Neural cell (in vitro differentiated cells): ENCODE results near the gene FXYD6. TPM values are rescaled to one million over a fixed set of nuclear protein-coding genes. Genes with fewer than 3 reads are reported as not detected.

Experiments used
- H2AFZ ChIP-seq: fragments of 200-600, 300-800 bp; sonication (generic), shearing (Covaris generic); 2 replicates; pipeline ENCODE4 v1.6.0; 2014; ENCODE audit warnings: low read depth, mild to moderate bottlenecking, antibody characterized with exemption, low read length, moderate library complexity
- H3F3A ChIP-seq: fragments of 200-600 bp; shearing (Covaris generic); 2 replicates; pipeline ENCODE4 v1.6.1; 2016; ENCODE audit warnings: mild to moderate bottlenecking, moderate library complexity, mixed read lengths, antibody characterized with exemption, low read length; ENCODE audit not compliant: insufficient read depth, poor library complexity, severe bottlenecking
- H3K27ac ChIP-seq: fragments of 200-600, 300-800 bp; sonication (generic), shearing (Covaris generic); 2 replicates; pipeline ENCODE4 v1.5.1; 2014; ENCODE audit warnings: mild to moderate bottlenecking, low read length, moderate library complexity
- H3K27me3 ChIP-seq: fragments of 300-800, 200-600 bp; sonication (generic), shearing (Covaris generic); 2 replicates; pipeline ENCODE4 v1.6.0; 2014; ENCODE audit warnings: mild to moderate bottlenecking, low read depth, low read length, moderate library complexity; ENCODE audit not compliant: insufficient read depth
- H3K36me3 ChIP-seq: fragments of 300-800, 200-600 bp; sonication (generic), shearing (Covaris generic); 2 replicates; pipeline ENCODE4 v1.5.1; 2014; ENCODE audit warnings: mild to moderate bottlenecking, antibody characterized with exemption, low read length, moderate library complexity; ENCODE audit not compliant: insufficient read depth
- H3K4me2 ChIP-seq: fragments of 300-800, 200-600 bp; sonication (generic), shearing (Covaris generic); 2 replicates; pipeline ENCODE4 v1.6.0; 2014; ENCODE audit warnings: mild to moderate bottlenecking, low read length
- H3K4me3 ChIP-seq: fragments of 300-800, 200-600 bp; sonication (generic), shearing (Covaris generic); 2 replicates; pipeline ENCODE4 v1.5.1; 2014; ENCODE audit warnings: mild to moderate bottlenecking, low read length, moderate library complexity
- H3K79me2 ChIP-seq: fragments of 200-600 bp; shearing (Covaris generic); replicated peaks from 2 replicates; pipeline ENCODE4 v1.6.0; 2014; ENCODE audit warnings: mild to moderate bottlenecking, low read length, moderate library complexity; ENCODE audit not compliant: insufficient read depth
- H3K9ac ChIP-seq: fragments of 300-800, 200-600 bp; sonication (generic), shearing (Covaris generic); 2 replicates; pipeline ENCODE4 v1.6.1; 2016; ENCODE audit warnings: mild to moderate bottlenecking, low read length, mixed read lengths
- H3K9me2 ChIP-seq: fragments of 200-600 bp; shearing (Covaris generic); 2 replicates; pipeline ENCODE4 v1.6.1; 2016; ENCODE audit warnings: mild to moderate bottlenecking, low read length, mixed read lengths; ENCODE audit not compliant: insufficient read depth
- H3K9me3 ChIP-seq: fragments of 200-600, 300-800 bp; sonication (generic), shearing (Covaris generic); 2 replicates; pipeline ENCODE4 v1.6.1; 2016; ENCODE audit warnings: mild to moderate bottlenecking, mixed run types, low read length, moderate library complexity, mixed read lengths
- H4K20me1 ChIP-seq: fragments of 200-600 bp; shearing (Covaris generic); 2 replicates; pipeline ENCODE4 v1.6.1; 2016; ENCODE audit warnings: mild to moderate bottlenecking, mixed run types; ENCODE audit not compliant: insufficient read depth
- CTCF ChIP-seq: fragments of 450-650 bp; IDR thresholded peaks from 2 replicates; pipeline ENCODE4 v1.5.1; 2014; ENCODE audit warnings: antibody characterized with exemption, mild to moderate bottlenecking, moderate library complexity; ENCODE audit not compliant: poor library complexity, severe bottlenecking
- EP300 ChIP-seq: fragments of 450-650 bp; conservative IDR thresholded peaks from 2 replicates; pipeline ENCODE4 v1.6.1; 2014; ENCODE audit warnings: antibody characterized with exemption, mild to moderate bottlenecking, moderate library complexity; ENCODE audit not compliant: poor library complexity, severe bottlenecking
- EZH2 ChIP-seq: fragments of 200-600, 300-800 bp; shearing (Covaris generic), sonication (generic); IDR thresholded peaks from 2 replicates; pipeline ENCODE4 v1.6.1; 2014; ENCODE audit warnings: antibody characterized with exemption, low read length, borderline replicate concordance, mild to moderate bottlenecking; ENCODE audit not compliant: insufficient read depth, poor library complexity, severe bottlenecking
- MXI1 ChIP-seq: fragments of 450-650 bp; conservative IDR thresholded peaks from 2 replicates; pipeline ENCODE4 v1.6.1; 2014; ENCODE audit warnings: antibody characterized with exemption, mild to moderate bottlenecking; ENCODE audit not compliant: poor library complexity, severe bottlenecking
- POLR2AphosphoS5 ChIP-seq: IDR thresholded peaks from 2 replicates; pipeline ENCODE4 v1.6.1; 2012
- RAD21 ChIP-seq: fragments of 450-650 bp; conservative IDR thresholded peaks from 2 replicates; pipeline ENCODE4 v1.6.1; 2014; ENCODE audit warnings: antibody characterized with exemption, mild to moderate bottlenecking, moderate library complexity
- REST ChIP-seq: IDR thresholded peaks from 2 replicates; pipeline ENCODE4 v1.6.1; 2012; ENCODE audit warnings: borderline replicate concordance
- SMC3 ChIP-seq: fragments of 450-650 bp; conservative IDR thresholded peaks from 2 replicates; pipeline ENCODE4 v1.6.1; 2014; ENCODE audit warnings: antibody characterized with exemption, mild to moderate bottlenecking, moderate library complexity; ENCODE audit not compliant: poor library complexity
- TAF1 ChIP-seq: IDR thresholded peaks from 2 replicates; pipeline ENCODE4 v1.6.1; 2012; ENCODE audit warnings: low read depth
- polyA plus RNA-seq: library from polyadenylated mRNA; depleted of rRNA; stranded (reverse); fragments of >200 nt; gene quantifications from 2 replicates; pipeline ENCODE4 v1.2.3, GENCODE V29; 2014

Gene FXYD6
- polyA plus RNA-seq, 1 donor from 2014 or later = 218 TPM

- H3K9ac ChIP-seq = no peak overlapping the region
- no peak overlapping the region for H3K4me3 ChIP-seq
- H3K9me3 ChIP-seq = no peaks in the 10 kb centered on the region
- H2AFZ ChIP-seq = no peak overlapping the region
- H3K27ac ChIP-seq = no peak overlapping the region
- peaks cover 3% of the 10 kb centered on the region for H3K36me3 ChIP-seq
- no peaks in the 10 kb centered on the region for H3K9me2 ChIP-seq
- H3K4me2 ChIP-seq = no peak overlapping the region
- H3F3A ChIP-seq = no peaks in the 10 kb centered on the region
- no peaks in the 10 kb centered on the region for H3K27me3 ChIP-seq
- H4K20me1 ChIP-seq = peaks cover 5% of the 10 kb centered on the region
- TF ChIP-seq SMC3 (no peak), RAD21 (no peak), TAF1 (no peak)
- peaks cover 16% of the 10 kb centered on the region for H3K79me2 ChIP-seq
Measured at GRCh38 chr11:117838901-117839300, 37.6 kb downstream of the FXYD6 start.

- H3K27ac ChIP-seq = no peak overlapping the region
- H3F3A ChIP-seq = no peaks in the 10 kb centered on the region
- TF ChIP-seq EP300 = no peak
- TF ChIP-seq EZH2 = no peak
- no peak for TF ChIP-seq RAD21
- TF ChIP-seq SMC3 = no peak
- TF ChIP-seq TAF1 = no peak
- no peak for TF ChIP-seq CTCF
- TF ChIP-seq MXI1 = no peak
- TF ChIP-seq POLR2AphosphoS5 = no peak
- no peak for TF ChIP-seq REST
- H3K36me3 ChIP-seq = peaks cover 3% of the 10 kb centered on the region
- H3K4me3 ChIP-seq = no peak overlapping the region
- no peaks in the 10 kb centered on the region for H3K27me3 ChIP-seq
- peaks cover 7% of the 10 kb centered on the region for H3K79me2 ChIP-seq
- no peak overlapping the region for H3K4me2 ChIP-seq
- no peaks in the 10 kb centered on the region for H3K9me2 ChIP-seq
- H3K9ac ChIP-seq = no peak overlapping the region
- no peaks in the 10 kb centered on the region for H4K20me1 ChIP-seq
- no peaks in the 10 kb centered on the region for H3K9me3 ChIP-seq
- no peak overlapping the region for H2AFZ ChIP-seq
Measured at GRCh38 chr11:117837791-117838190, 38.7 kb downstream of the FXYD6 start.
